Liver (tissue), 9 donors: ENCODE results near the gene USP31. TPM values are rescaled to one million over a fixed set of nuclear protein-coding genes. Genes with fewer than 3 reads are reported as not detected.

Experiments
- DNase-seq: peaks from one replicate; pipeline ENCODE4 v3.0.0-alpha.2; 2017; ENCODE audit warnings: low spot score
- H3K27ac ChIP-seq, 2 donors: one replicate each; pipeline ENCODE4 v1.7.0; 2013; ENCODE audit warnings: inconsistent platforms in 2 of 2, low read length in 2 of 2, control low read depth in 1 of 2, low read depth in 1 of 2, mild to moderate bottlenecking in 1 of 2
- H3K27me3 ChIP-seq, 4 donors: one replicate each; pipeline versions ENCODE4 v1.6.1 to v1.7.0; 2013; ENCODE audit warnings: low read length in 3 of 4, inconsistent platforms in 1 of 4, mild to moderate bottlenecking in 1 of 4, moderate library complexity in 1 of 4; ENCODE audit not compliant: control insufficient read depth in 4 of 4, insufficient read depth in 4 of 4
- H3K36me3 ChIP-seq, 4 donors: one replicate each; pipeline versions ENCODE4 v1.6.1 to v1.7.0; 2013; ENCODE audit warnings: low read length in 3 of 4, mild to moderate bottlenecking in 3 of 4, low read depth in 1 of 4, moderate library complexity in 1 of 4; ENCODE audit not compliant: control insufficient read depth in 4 of 4, insufficient read depth in 3 of 4
- H3K4me1 ChIP-seq, 4 donors: one replicate each; pipeline versions ENCODE4 v1.6.1 to v1.7.0; 2013; ENCODE audit warnings: low read length in 3 of 4, mild to moderate bottlenecking in 3 of 4, moderate library complexity in 1 of 4; ENCODE audit not compliant: control insufficient read depth in 4 of 4, insufficient read depth in 4 of 4
- H3K4me3 ChIP-seq, 3 donors: one replicate each; pipeline versions ENCODE4 v1.6.1 to v1.7.0; 2013; ENCODE audit warnings: low read length in 3 of 3, control low read depth in 1 of 3, low read depth in 1 of 3, mild to moderate bottlenecking in 1 of 3
- H3K9ac ChIP-seq, 2 donors: one replicate each; pipeline ENCODE4 v1.7.0; 2013; ENCODE audit warnings: low read length in 2 of 2, mild to moderate bottlenecking in 2 of 2, moderate library complexity in 2 of 2, control low read depth in 1 of 2, low read depth in 1 of 2
- H3K9me3 ChIP-seq, 4 donors: one replicate each; pipeline versions ENCODE4 v1.6.1 to v1.7.0; 2013; ENCODE audit warnings: low read length in 3 of 4; ENCODE audit not compliant: control insufficient read depth in 4 of 4
- FOXA1 ChIP-seq: IDR thresholded peaks from 2 replicates; pipeline ENCODE4 v1.6.1; 2016; ENCODE audit warnings: antibody characterized with exemption
- FOXA2 ChIP-seq: IDR thresholded peaks from 2 replicates; pipeline ENCODE4 v1.6.1; 2016; ENCODE audit warnings: antibody characterized with exemption
- GABPA ChIP-seq, 2 donors: IDR thresholded peaks in 1 of 2; conservative IDR thresholded peaks in 1 of 2; 2 replicates each; pipeline ENCODE4 v1.6.1; 2016; ENCODE audit warnings: antibody characterized with exemption in 2 of 2, mild to moderate bottlenecking in 1 of 2, moderate library complexity in 1 of 2
- HNF4A ChIP-seq, 2 donors: conservative IDR thresholded peaks; 2 replicates each; pipeline ENCODE4 v1.6.1; 2016; ENCODE audit warnings: antibody characterized with exemption in 2 of 2, mild to moderate bottlenecking in 2 of 2
- HNF4G ChIP-seq: IDR thresholded peaks from 2 replicates; pipeline ENCODE4 v1.6.1; 2016; ENCODE audit warnings: antibody characterized with exemption
- JUND ChIP-seq, 2 donors: IDR thresholded peaks; 2 replicates each; pipeline ENCODE4 v1.6.1; 2016; ENCODE audit warnings: antibody characterized with exemption in 2 of 2
- NR2F2 ChIP-seq: IDR thresholded peaks from 2 replicates; pipeline ENCODE4 v1.6.1; 2016; ENCODE audit warnings: antibody characterized with exemption
- RAD21 ChIP-seq, 2 donors: IDR thresholded peaks; 2 replicates each; pipeline ENCODE4 v1.6.1; 2016; ENCODE audit warnings: antibody characterized with exemption in 2 of 2, mild to moderate bottlenecking in 2 of 2
- RXRA ChIP-seq, 2 donors: IDR thresholded peaks; 2 replicates each; pipeline ENCODE4 v1.6.1; 2017 to 2018; ENCODE audit warnings: antibody characterized with exemption in 2 of 2, mild to moderate bottlenecking in 1 of 2
- SP1 ChIP-seq: IDR thresholded peaks from 2 replicates; pipeline ENCODE4 v1.6.1; 2018; ENCODE audit warnings: antibody characterized with exemption, mild to moderate bottlenecking
- YY1 ChIP-seq: IDR thresholded peaks from 2 replicates; pipeline ENCODE4 v1.6.1; 2016; ENCODE audit warnings: antibody characterized with exemption, mild to moderate bottlenecking
- WGBS: extraction: QIAGEN DNeasy Blood & Tissue Kit; methylation state at CpG from one replicate; pipeline ENCODE4 v1.1.7; 2013; 5-methylcytosine and 5-hydroxymethylcytosine counted together
- polyA plus RNA-seq, 2 donors: library from polyadenylated mRNA; stranded (reverse) in 1 of 2; unstranded in 1 of 2; fragments of 200-250 nt in 1 of 2; fragments of >200 nt in 1 of 2; fragmentation: Nextera tagmentation in 1 of 2; extraction: Ambion mirVana in 1 of 2; gene quantifications; one replicate each; pipeline versions ENCODE4 v1.2.1 to v1.2.3, GENCODE V29; 2013 to 2015
- total RNA-seq, 2 donors: library from RNA; depleted of rRNA; stranded (reverse); fragments of >200 nt; gene quantifications; one replicate each; pipeline ENCODE4 v1.2.3, GENCODE V29; 2014
- TF ChIP-seq, protein P1 (sequence below): IDR thresholded peaks from 2 replicates; pipeline ENCODE4 v1.6.1; 2016; ENCODE audit warnings: antibody characterized with exemption, mild to moderate bottlenecking
- TF ChIP-seq, protein P2 (sequence below): IDR thresholded peaks from 2 replicates; pipeline ENCODE4 v1.6.1; 2016; ENCODE audit warnings: antibody characterized with exemption
- TF ChIP-seq, protein P3 (sequence below): fragments of 150-350 bp; IDR thresholded peaks from 2 replicates; pipeline ENCODE4 v1.5.1; 2017; ENCODE audit warnings: improper control_type of control experiment, low read depth, low read length; ENCODE audit not compliant: missing input control
- TF ChIP-seq, protein P4 (sequence below): IDR thresholded peaks from 2 replicates; pipeline ENCODE4 v1.6.1; 2016; ENCODE audit warnings: antibody characterized with exemption
- TF ChIP-seq, protein P5 (sequence below): IDR thresholded peaks from 2 replicates; pipeline ENCODE4 v1.6.1; 2016; ENCODE audit warnings: antibody characterized with exemption
- donor health status: healthy.
- donor health status: healthy.
- donor health status: healthy.
- donor health status: healthy.
- donor health status: healthy.

The USP31 gene
- total and polyA plus RNA-seq, 4 donors: 2.4 to 16.4 (median 3.8) TPM

DNA sequence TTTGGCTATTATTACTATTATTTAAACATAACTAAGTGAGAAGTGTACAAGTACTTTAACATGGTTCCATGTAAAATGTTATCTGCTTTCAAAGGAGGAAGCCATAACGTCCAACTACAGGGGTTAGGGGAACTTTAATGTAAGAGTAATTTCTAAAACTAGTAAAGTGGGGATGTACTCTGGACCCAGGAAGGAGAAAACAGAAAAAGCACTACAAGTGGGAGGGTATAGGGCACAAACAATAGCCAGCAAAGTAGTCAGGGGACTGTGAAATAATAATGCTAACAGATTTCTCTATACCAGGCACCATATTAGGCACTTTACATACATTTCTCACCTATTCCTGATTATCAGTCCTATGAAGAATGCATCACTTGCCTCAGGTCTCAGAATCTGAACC, 19.6 kb downstream of the USP31 start:
- TF ChIP-seq SP1 (no peak), RAD21 (IDR thresholded peaks at IDR 0.05) (no peak), JUND (IDR thresholded peaks at IDR 0.05) (no peak), HNF4G (no peak), GABPA (IDR thresholded peaks at IDR 0.05 in 1 of 2, conservative IDR thresholded peaks at IDR 0.05 in 1 of 2) (no peak), YY1 (no peak), FOXA2 (no peak), FOXA1 (no peak), NR2F2 (no peak), RXRA (IDR thresholded peaks at IDR 0.05) (no peak), HNF4A (conservative IDR thresholded peaks at IDR 0.05) (no peak)
- TF ChIP-seq, protein P1, sequence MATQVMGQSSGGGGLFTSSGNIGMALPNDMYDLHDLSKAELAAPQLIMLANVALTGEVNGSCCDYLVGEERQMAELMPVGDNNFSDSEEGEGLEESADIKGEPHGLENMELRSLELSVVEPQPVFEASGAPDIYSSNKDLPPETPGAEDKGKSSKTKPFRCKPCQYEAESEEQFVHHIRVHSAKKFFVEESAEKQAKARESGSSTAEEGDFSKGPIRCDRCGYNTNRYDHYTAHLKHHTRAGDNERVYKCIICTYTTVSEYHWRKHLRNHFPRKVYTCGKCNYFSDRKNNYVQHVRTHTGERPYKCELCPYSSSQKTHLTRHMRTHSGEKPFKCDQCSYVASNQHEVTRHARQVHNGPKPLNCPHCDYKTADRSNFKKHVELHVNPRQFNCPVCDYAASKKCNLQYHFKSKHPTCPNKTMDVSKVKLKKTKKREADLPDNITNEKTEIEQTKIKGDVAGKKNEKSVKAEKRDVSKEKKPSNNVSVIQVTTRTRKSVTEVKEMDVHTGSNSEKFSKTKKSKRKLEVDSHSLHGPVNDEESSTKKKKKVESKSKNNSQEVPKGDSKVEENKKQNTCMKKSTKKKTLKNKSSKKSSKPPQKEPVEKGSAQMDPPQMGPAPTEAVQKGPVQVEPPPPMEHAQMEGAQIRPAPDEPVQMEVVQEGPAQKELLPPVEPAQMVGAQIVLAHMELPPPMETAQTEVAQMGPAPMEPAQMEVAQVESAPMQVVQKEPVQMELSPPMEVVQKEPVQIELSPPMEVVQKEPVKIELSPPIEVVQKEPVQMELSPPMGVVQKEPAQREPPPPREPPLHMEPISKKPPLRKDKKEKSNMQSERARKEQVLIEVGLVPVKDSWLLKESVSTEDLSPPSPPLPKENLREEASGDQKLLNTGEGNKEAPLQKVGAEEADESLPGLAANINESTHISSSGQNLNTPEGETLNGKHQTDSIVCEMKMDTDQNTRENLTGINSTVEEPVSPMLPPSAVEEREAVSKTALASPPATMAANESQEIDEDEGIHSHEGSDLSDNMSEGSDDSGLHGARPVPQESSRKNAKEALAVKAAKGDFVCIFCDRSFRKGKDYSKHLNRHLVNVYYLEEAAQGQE: no peak
- TF ChIP-seq, protein P2, sequence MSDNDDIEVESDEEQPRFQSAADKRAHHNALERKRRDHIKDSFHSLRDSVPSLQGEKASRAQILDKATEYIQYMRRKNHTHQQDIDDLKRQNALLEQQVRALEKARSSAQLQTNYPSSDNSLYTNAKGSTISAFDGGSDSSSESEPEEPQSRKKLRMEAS: no peak
- TF ChIP-seq, protein P3, sequence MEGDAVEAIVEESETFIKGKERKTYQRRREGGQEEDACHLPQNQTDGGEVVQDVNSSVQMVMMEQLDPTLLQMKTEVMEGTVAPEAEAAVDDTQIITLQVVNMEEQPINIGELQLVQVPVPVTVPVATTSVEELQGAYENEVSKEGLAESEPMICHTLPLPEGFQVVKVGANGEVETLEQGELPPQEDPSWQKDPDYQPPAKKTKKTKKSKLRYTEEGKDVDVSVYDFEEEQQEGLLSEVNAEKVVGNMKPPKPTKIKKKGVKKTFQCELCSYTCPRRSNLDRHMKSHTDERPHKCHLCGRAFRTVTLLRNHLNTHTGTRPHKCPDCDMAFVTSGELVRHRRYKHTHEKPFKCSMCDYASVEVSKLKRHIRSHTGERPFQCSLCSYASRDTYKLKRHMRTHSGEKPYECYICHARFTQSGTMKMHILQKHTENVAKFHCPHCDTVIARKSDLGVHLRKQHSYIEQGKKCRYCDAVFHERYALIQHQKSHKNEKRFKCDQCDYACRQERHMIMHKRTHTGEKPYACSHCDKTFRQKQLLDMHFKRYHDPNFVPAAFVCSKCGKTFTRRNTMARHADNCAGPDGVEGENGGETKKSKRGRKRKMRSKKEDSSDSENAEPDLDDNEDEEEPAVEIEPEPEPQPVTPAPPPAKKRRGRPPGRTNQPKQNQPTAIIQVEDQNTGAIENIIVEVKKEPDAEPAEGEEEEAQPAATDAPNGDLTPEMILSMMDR: no peak
- TF ChIP-seq, protein P4, sequence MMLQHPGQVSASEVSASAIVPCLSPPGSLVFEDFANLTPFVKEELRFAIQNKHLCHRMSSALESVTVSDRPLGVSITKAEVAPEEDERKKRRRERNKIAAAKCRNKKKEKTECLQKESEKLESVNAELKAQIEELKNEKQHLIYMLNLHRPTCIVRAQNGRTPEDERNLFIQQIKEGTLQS: no peak
- TF ChIP-seq, protein P5, sequence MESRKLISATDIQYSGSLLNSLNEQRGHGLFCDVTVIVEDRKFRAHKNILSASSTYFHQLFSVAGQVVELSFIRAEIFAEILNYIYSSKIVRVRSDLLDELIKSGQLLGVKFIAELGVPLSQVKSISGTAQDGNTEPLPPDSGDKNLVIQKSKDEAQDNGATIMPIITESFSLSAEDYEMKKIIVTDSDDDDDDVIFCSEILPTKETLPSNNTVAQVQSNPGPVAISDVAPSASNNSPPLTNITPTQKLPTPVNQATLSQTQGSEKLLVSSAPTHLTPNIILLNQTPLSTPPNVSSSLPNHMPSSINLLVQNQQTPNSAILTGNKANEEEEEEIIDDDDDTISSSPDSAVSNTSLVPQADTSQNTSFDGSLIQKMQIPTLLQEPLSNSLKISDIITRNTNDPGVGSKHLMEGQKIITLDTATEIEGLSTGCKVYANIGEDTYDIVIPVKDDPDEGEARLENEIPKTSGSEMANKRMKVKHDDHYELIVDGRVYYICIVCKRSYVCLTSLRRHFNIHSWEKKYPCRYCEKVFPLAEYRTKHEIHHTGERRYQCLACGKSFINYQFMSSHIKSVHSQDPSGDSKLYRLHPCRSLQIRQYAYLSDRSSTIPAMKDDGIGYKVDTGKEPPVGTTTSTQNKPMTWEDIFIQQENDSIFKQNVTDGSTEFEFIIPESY: no peak
- 60% methylated on average over 1 of the region's 1 CpG for WGBS

DNA sequence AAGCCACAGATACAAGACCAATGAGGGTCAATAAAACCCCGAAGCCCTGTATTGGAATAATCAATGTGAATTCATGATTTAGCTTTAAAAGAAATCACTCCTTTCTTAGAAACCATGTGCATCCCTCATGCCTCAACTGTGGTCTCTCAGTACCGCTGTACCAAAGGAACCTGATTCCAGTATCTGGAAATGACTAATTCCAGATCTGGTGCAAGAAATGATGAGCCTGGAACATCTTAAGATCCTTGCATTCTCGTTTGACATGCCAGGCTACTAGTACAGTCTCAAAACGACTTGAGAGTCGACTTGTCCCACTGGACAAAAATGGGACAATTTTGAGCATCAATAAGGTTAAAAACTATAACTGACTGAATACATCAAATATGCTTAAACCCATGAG, 21.2 kb downstream of the USP31 start:
- H3K9me3 ChIP-seq: no peaks in the 10 kb centered on the region
- TF ChIP-seq, protein P3: no peak
- TF ChIP-seq, protein P1: no peak
- no peak for TF ChIP-seq JUND (IDR thresholded peaks at IDR 0.05)
- TF ChIP-seq, protein P5: no peak
- no peak for TF ChIP-seq NR2F2
- no peak overlapping the region for H3K4me3 ChIP-seq
- no peaks in the 10 kb centered on the region for H3K36me3 ChIP-seq
- peaks cover 0 to 20% (median 8%) of the 10 kb centered on the region in 4 donors for H3K4me1 ChIP-seq
- WGBS: 87% methylated on average over 5 of the region's 5 CpGs
- H3K27ac ChIP-seq: no peak overlapping the region
- no peaks in the 10 kb centered on the region for H3K27me3 ChIP-seq
- DNase-seq: no peak
- H3K9ac ChIP-seq: no peak overlapping the region

More for the DNA sequence above, 19.6 kb downstream of the USP31 start:
- H3K4me1 ChIP-seq: peaks cover 3 to 23% (median 10%) of the 10 kb centered on the region in 4 donors
- no peaks in the 10 kb centered on the region for H3K36me3 ChIP-seq
- no peak overlapping the region for H3K9ac ChIP-seq
- no peaks in the 10 kb centered on the region for H3K9me3 ChIP-seq
- no peak for DNase-seq
- H3K4me3 ChIP-seq: no peak overlapping the region
- H3K27ac ChIP-seq: no peak overlapping the region
- H3K27me3 ChIP-seq: no peaks in the 10 kb centered on the region
